Heart left ventricle (tissue), 13 donors: ENCODE results near the gene DDX47.

Source experiments
- POLR2A ChIP-seq, 2 donors: fragments of 450-650 bp; IDR thresholded peaks; one replicate each; pipeline ENCODE4 v1.6.1; 2017; ENCODE audit warnings: antibody characterized with exemption in 2 of 2, mild to moderate bottlenecking in 2 of 2, moderate library complexity in 2 of 2
- TF ChIP-seq, protein P1 (sequence below), 12 donors: fragments of 200-600 bp; sonication (generic) in 4 of 12; IDR thresholded peaks; one replicate each; pipeline versions ENCODE4 v1.5.0 to v1.8.0; 2018 to 2022; ENCODE audit warnings: antibody characterized with exemption in 12 of 12, mild to moderate bottlenecking in 5 of 12
- donor health status: ischemic (EF 13 %, LVEDD 7.1; RV severe dilation, severe dysfunction).
- donor health status: DM: no; HTN: yes; CAD: no.
- donor health status: DM: no; HTN: no; CAD: no.
- donor health status: ischemic (EF 25% LVEDD 6.9; RV normal size, moderate dysfunction).
- donor health status: ischemic (EF 25% LVEDD 5.7; RV mildly dilated, moderate dysfunction).
- donor health status: ischemic (EF 35%, LVEDD 5.7; RV mildly dilated, moderate dysfunction).
- donor health status: nonischemic (EF 11% LVEDD 7.7; RV severe dilation, severe dysfunction).
- donor health status: DM: yes; HTN: yes; CAD: no.
- donor health status: PGD.
- donor health status: ischemic (EF 29% LVEDD 5.4; RV normal size, mild dysfunction).
- donor health status: nonischemic (EF 23%, LVEDD 6.1; RV moderate dilation, normal function).

DNA sequence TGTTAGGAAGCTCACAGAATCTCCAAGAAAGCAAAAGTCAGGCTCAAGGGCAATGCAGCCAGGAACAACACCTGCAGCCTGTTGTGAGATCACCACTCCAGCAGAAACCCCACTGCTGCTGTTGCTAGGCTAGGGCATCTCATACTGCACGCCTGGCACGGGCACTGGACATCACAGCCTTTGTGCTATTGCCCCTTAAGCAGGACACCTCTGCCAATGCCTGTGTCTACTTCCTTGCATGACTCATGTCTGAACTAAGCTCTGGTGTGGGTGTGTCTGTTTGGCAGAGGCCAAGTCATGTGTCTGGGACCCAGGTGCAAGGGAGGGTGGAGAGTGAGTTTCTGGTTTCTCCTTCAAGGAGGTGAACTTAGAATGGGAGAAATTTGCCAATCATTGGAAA, 10.0 kb upstream of the DDX47 start:
- TF ChIP-seq, protein P1, sequence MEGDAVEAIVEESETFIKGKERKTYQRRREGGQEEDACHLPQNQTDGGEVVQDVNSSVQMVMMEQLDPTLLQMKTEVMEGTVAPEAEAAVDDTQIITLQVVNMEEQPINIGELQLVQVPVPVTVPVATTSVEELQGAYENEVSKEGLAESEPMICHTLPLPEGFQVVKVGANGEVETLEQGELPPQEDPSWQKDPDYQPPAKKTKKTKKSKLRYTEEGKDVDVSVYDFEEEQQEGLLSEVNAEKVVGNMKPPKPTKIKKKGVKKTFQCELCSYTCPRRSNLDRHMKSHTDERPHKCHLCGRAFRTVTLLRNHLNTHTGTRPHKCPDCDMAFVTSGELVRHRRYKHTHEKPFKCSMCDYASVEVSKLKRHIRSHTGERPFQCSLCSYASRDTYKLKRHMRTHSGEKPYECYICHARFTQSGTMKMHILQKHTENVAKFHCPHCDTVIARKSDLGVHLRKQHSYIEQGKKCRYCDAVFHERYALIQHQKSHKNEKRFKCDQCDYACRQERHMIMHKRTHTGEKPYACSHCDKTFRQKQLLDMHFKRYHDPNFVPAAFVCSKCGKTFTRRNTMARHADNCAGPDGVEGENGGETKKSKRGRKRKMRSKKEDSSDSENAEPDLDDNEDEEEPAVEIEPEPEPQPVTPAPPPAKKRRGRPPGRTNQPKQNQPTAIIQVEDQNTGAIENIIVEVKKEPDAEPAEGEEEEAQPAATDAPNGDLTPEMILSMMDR (IDR thresholded peaks at IDR 0.05) = no peak
- TF ChIP-seq POLR2A (IDR thresholded peaks at IDR 0.05) = no peak
